Body of pancreas (tissue), 4 donors: ENCODE results near the gene CEP250. TPM values are rescaled to one million over a fixed set of nuclear protein-coding genes. Genes with fewer than 3 reads are reported as not detected.

ENCODE experiments used
- ATAC-seq: fragments of 150-250 bp; one replicate; pipeline ENCODE4 v1.9.1; 2016
- DNase-seq, 4 donors: peaks; one replicate each; pipeline ENCODE4 v3.0.0-alpha.2; 2019
- H3K27ac ChIP-seq, 4 donors: fragments of 200-600 bp; sonication (generic); 1 replicate in 3 of 4; 2 replicates in 1 of 4; pipeline versions ENCODE4 v1.5.1 to v1.6.1; 2016 to 2019; ENCODE audit warnings: mild to moderate bottlenecking in 1 of 4, mixed read lengths in 1 of 4, moderate library complexity in 1 of 4
- H3K27me3 ChIP-seq, 2 donors: fragments of 200-600 bp; sonication (generic); one replicate each; pipeline ENCODE4 v1.6.0; 2016; ENCODE audit warnings: mild to moderate bottlenecking in 1 of 2
- H3K36me3 ChIP-seq, 2 donors: fragments of 200-600 bp; sonication (generic); replicated peaks in 1 of 2; 2 replicates each; pipeline ENCODE4 v1.5.1; 2016; ENCODE audit warnings: low read depth in 2 of 2; ENCODE audit not compliant: insufficient read depth in 1 of 2
- H3K4me1 ChIP-seq: fragments of 200-600 bp; sonication (generic); one replicate; pipeline ENCODE4 v1.6.0; 2016
- H3K4me3 ChIP-seq, 2 donors: fragments of 200-600 bp; sonication (generic); 1 replicate in 1 of 2; 2 replicates in 1 of 2; pipeline ENCODE4 v1.5.1; 2016 to 2019
- H3K9me3 ChIP-seq, 3 donors: fragments of 200-600 bp; sonication (generic); 1 replicate in 2 of 3; 2 replicates in 1 of 3; pipeline ENCODE4 v1.5.1; 2016
- POLR2A ChIP-seq, 3 donors: fragments of 450-650 bp; IDR thresholded peaks; one replicate each; pipeline ENCODE4 v1.6.1; 2016; ENCODE audit warnings: antibody characterized with exemption in 3 of 3, mild to moderate bottlenecking in 2 of 3
- WGBS, 2 donors: methylation state at CpG; one replicate each; pipeline ENCODE4 v1.1.5; 2017; 5-methylcytosine and 5-hydroxymethylcytosine counted together
- intact Hi-C: fragments of 100-400 bp; cut with DNase I; formaldehyde crosslinking; loops from one replicate; pipeline ENCODE4 v1.15.1; 2023
- total RNA-seq, 2 donors: library from RNA; depleted of rRNA; stranded (reverse); fragments of >200 nt; gene quantifications; one replicate each; pipeline ENCODE4 v1.1.0, GENCODE V29; 2016
- TF ChIP-seq, protein P1 (sequence below), 7 experiments: fragments of 450-650 bp in 4 of 7; fragments of 200-600 bp in 3 of 7; sonication (generic) in 3 of 7; IDR thresholded peaks; one replicate each; pipeline ENCODE4 v1.5.1; 2016 to 2019; ENCODE audit warnings: antibody characterized with exemption in 7 of 7

CEP250 gene
- total RNA-seq, 2 donors from 2014 or later: 7.8 to 27.0 TPM

GRCh38 chr20:35560105-35560511, 104.7 kb downstream of the CEP250 start:
- no peak overlapping the region for H3K27ac ChIP-seq
- no peak for ATAC-seq
- no peak for DNase-seq
- H3K27me3 ChIP-seq: no peaks in the 10 kb centered on the region
- no peaks in the 10 kb centered on the region for H3K4me1 ChIP-seq
- no peak for TF ChIP-seq POLR2A (IDR thresholded peaks at IDR 0.05)
- TF ChIP-seq, protein P1, sequence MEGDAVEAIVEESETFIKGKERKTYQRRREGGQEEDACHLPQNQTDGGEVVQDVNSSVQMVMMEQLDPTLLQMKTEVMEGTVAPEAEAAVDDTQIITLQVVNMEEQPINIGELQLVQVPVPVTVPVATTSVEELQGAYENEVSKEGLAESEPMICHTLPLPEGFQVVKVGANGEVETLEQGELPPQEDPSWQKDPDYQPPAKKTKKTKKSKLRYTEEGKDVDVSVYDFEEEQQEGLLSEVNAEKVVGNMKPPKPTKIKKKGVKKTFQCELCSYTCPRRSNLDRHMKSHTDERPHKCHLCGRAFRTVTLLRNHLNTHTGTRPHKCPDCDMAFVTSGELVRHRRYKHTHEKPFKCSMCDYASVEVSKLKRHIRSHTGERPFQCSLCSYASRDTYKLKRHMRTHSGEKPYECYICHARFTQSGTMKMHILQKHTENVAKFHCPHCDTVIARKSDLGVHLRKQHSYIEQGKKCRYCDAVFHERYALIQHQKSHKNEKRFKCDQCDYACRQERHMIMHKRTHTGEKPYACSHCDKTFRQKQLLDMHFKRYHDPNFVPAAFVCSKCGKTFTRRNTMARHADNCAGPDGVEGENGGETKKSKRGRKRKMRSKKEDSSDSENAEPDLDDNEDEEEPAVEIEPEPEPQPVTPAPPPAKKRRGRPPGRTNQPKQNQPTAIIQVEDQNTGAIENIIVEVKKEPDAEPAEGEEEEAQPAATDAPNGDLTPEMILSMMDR (IDR thresholded peaks at IDR 0.05): no peak
- peaks cover 0 to 15% of the 10 kb centered on the region in 2 donors for H3K36me3 ChIP-seq
- H3K4me3 ChIP-seq: no peak overlapping the region
- intact Hi-C loops: no loop called here
- WGBS, 2 donors: 73 to 77% methylated on average over 10 to 18 of the region's 18 CpGs
- H3K9me3 ChIP-seq: no peaks in the 10 kb centered on the region

DNA sequence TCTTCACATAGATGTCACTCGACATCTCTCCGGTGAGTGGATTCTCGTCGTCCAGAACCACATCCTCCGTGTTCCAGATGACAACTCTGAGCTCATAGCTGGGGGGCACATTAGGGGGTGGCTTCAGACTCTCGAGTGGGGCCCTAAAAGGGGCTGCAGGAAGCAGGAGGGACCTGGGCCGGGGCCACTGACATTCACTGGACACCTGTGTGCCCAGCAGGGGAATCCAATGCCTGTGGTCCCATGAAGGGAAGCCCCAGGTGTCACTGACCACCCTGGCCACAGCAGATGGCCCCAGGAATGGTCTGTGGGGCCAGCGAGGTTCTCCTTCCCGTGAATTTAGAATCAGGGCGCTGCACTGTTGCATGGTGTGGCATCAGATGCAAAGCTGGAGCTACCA, 105.1 kb downstream of the CEP250 start:
- WGBS, 2 donors: 60 to 83% methylated on average over 3 to 10 of the region's 10 CpGs
- Histone ChIP-seq H3K4me1 (no peaks in the 10 kb centered on the region), H3K27ac (no peak overlapping the region), H3K9me3 (no peaks in the 10 kb centered on the region), H3K4me3 (no peak overlapping the region), H3K36me3 (peaks cover 0 to 11% of the 10 kb centered on the region in 2 donors), H3K27me3 (no peaks in the 10 kb centered on the region)
- TF ChIP-seq, protein P1 (IDR thresholded peaks at IDR 0.05): no peak
- TF ChIP-seq POLR2A (IDR thresholded peaks at IDR 0.05): no peak
- DNase-seq (no peak), ATAC-seq (no peak)
- intact Hi-C loops: no loop called here

GRCh38 chr20:35561268-35561667, 105.9 kb downstream of the CEP250 start:
- ATAC-seq (peak; percentile 63), DNase-seq (peak in 3 of 4 donors; percentile 38 to 51 (median 43))
- Histone ChIP-seq H3K27me3 (no peaks in the 10 kb centered on the region), H3K4me3 (no peak overlapping the region), H3K36me3 (peaks cover 0 to 8% of the 10 kb centered on the region in 2 donors), H3K4me1 (no peaks in the 10 kb centered on the region), H3K9me3 (no peaks in the 10 kb centered on the region), H3K27ac (no peak overlapping the region)
- no peak for TF ChIP-seq POLR2A (IDR thresholded peaks at IDR 0.05)
- TF ChIP-seq, protein P1 (IDR thresholded peaks at IDR 0.05): peak in 4 of 7 experiments; percentile 27 to 40 (median 28)
- WGBS, 2 donors: 13 to 21% methylated on average over 4 to 7 of the region's 7 CpGs
- intact Hi-C loops: no loop called here

GRCh38 chr20:35561671-35562070, 106.3 kb downstream of the CEP250 start:
- Histone ChIP-seq H3K4me1 (no peaks in the 10 kb centered on the region), H3K27me3 (no peaks in the 10 kb centered on the region), H3K9me3 (no peaks in the 10 kb centered on the region), H3K27ac (no peak overlapping the region), H3K36me3 (peaks cover 0 to 7% of the 10 kb centered on the region in 2 donors), H3K4me3 (no peak overlapping the region)
- intact Hi-C loops: no loop called here
- no peak for TF ChIP-seq POLR2A (IDR thresholded peaks at IDR 0.05)
- TF ChIP-seq, protein P1 (IDR thresholded peaks at IDR 0.05): no peak
- ATAC-seq: no peak
- no peak for DNase-seq
- WGBS, 2 donors: 20 to 28% methylated on average over 2 to 5 of the region's 5 CpGs

DNA sequence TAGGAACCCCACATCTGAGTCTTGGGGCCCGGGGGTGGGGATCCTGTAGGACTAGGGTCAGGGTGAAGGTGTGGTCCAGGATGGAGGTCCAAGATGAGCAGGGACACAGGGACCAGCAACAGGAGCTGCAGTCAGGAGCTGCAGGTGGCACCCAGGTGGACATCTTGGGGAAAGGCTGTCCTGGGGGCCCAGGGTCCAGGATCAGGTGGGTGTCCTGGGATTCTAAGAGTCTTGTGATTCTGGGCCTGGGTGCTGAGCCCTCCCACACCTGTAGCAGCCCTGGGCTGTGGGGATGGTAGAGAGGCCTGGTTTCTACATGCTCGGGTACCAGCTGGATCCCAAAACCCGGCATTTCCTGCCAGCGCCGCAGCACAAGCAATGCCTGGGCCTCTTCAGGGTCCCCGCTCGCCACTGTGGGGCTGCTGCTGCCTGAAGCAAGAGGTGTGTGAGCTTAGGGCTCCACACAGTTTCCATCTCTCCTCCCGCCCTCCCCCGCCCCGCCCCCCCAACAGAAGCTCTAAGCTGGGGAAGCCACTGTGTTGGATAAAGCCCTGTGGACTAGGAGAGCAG, 107.2 kb downstream of the CEP250 start:
- ATAC-seq (no peak), DNase-seq (no peak)
- Histone ChIP-seq H3K4me3 (no peak overlapping the region), H3K36me3 (no peaks in the 10 kb centered on the region), H3K9me3 (no peaks in the 10 kb centered on the region), H3K4me1 (no peaks in the 10 kb centered on the region), H3K27ac (no peak overlapping the region), H3K27me3 (no peaks in the 10 kb centered on the region)
- WGBS, 2 donors: 86 to 89% methylated on average over 1 to 7 of the region's 10 CpGs
- intact Hi-C loops: no loop called here
- TF ChIP-seq, protein P1 (IDR thresholded peaks at IDR 0.05): no peak
- no peak for TF ChIP-seq POLR2A (IDR thresholded peaks at IDR 0.05)
